DLD1 (cell line): ENCODE data around the gene OR10R2.
"Not testable (repeated sequence)": the region's sequence is repeated elsewhere in the genome, so short reads cannot be mapped to it uniquely, and the experiment has no call there.

Source experiments
- in situ Hi-C: cut with HindIII; loops from 2 replicates; pipeline ENCODE4 v1.10.0; 2017; ENCODE audit warnings: low sequenced_read_pairs

The OR10R2 gene

GRCh38 chr1:158471920-158472319, at the start of gene OR10R2:
Gene OR10R2, plus strand, starts transcription at chr1:158472220. Its CDS starts 106 bp downstream, at chr1:158472326.
- in situ Hi-C loops, result no loop called here

- in situ Hi-C loops, result no loop called here
Measured at GRCh38 chr1:158425027-158425426, 47.0 kb upstream of the OR10R2 start.

- in situ Hi-C loops, result no loop called here
Measured at GRCh38 chr1:158426137-158426536, 45.9 kb upstream of the OR10R2 start, which contains the start of gene OR10K2. Gene OR10K2, minus strand, starts transcription at chr1:158426237. Its CDS starts 5,371 bp downstream, at chr1:158420866.

GRCh38 chr1:158430163-158430562, 41.9 kb upstream of the OR10R2 start:
- in situ Hi-C loops, result not testable (repeated sequence)

GRCh38 chr1:158434741-158435140, 37.3 kb upstream of the OR10R2 start:
- in situ Hi-C loops, result no loop called here

GRCh38 chr1:158445376-158445775, 26.6 kb upstream of the OR10R2 start:
- in situ Hi-C loops, result no loop called here

GRCh38 chr1:158454537-158454936, 17.5 kb upstream of the OR10R2 start:
- in situ Hi-C loops, result no loop called here

GRCh38 chr1:158457246-158457645, 14.8 kb upstream of the OR10R2 start:
- in situ Hi-C loops, result no loop called here

GRCh38 chr1:158458263-158458662, 13.8 kb upstream of the OR10R2 start:
- in situ Hi-C loops, result no loop called here

GRCh38 chr1:158461534-158461933, 10.5 kb upstream of the OR10R2 start, which contains the start of gene OR10K1:
Gene OR10K1, plus strand, starts transcription at chr1:158461834. Its CDS starts 3,728 bp downstream, at chr1:158465562.
- in situ Hi-C loops, result no loop called here

- in situ Hi-C loops, result no loop called here
Measured at GRCh38 chr1:158485455-158485854, 13.4 kb downstream of the OR10R2 start.

GRCh38 chr1:158491316-158491715, 19.3 kb downstream of the OR10R2 start:
- in situ Hi-C loops, result no loop called here

- in situ Hi-C loops, result no loop called here
Measured at GRCh38 chr1:158493054-158493453, 21.0 kb downstream of the OR10R2 start.

- in situ Hi-C loops, result no loop called here
Measured at GRCh38 chr1:158494796-158495195, 22.8 kb downstream of the OR10R2 start.

GRCh38 chr1:158496374-158496773, 24.4 kb downstream of the OR10R2 start:
- in situ Hi-C loops, result no loop called here

GRCh38 chr1:158506369-158506987, 34.5 kb downstream of the OR10R2 start:
- in situ Hi-C loops, result no loop called here

- in situ Hi-C loops, result no loop called here
Measured at GRCh38 chr1:158507511-158507910, 35.5 kb downstream of the OR10R2 start.

- in situ Hi-C loops, result no loop called here
Measured at GRCh38 chr1:158509471-158510156, 37.6 kb downstream of the OR10R2 start.

- in situ Hi-C loops, result no loop called here
Measured at GRCh38 chr1:158516966-158517365, 44.9 kb downstream of the OR10R2 start.

GRCh38 chr1:158520021-158520420, 48.0 kb downstream of the OR10R2 start:
- in situ Hi-C loops, result no loop called here

GRCh38 chr1:158520955-158521665, 49.1 kb downstream of the OR10R2 start:
- in situ Hi-C loops, result no loop called here

GRCh38 chr1:158521666-158522058, 49.6 kb downstream of the OR10R2 start:
- in situ Hi-C loops, result no loop called here
